Hematopoietic multipotent progenitor cell treated with erythropoietin and hydrocortisone succinate and interleukin-3 and kit ligand, for 17 days (in vitro differentiated cells): Measurements from ENCODE around the gene BRF1.
"Not testable (repeated sequence)": the region's sequence is repeated elsewhere in the genome, so short reads cannot be mapped to it uniquely, and the experiment has no call there.

Source experiments
- DNase-seq: peaks from one replicate; pipeline ENCODE4 v3.0.0-alpha.2; 2015; ENCODE audit warnings: low spot score

BRF1 gene

GRCh38 chr14:105290621-105291346 lies 10.0 kb downstream of the BRF1 start:
- no peak for DNase-seq

GRCh38 chr14:105288936-105289335 lies 11.9 kb downstream of the BRF1 start:
- not testable (repeated sequence) for DNase-seq

- DNase-seq: no peak
These were observed 13.3 kb downstream of the BRF1 start for GRCh38 chr14:105287249-105288102.

GRCh38 chr14:105286759-105287144 lies 14.0 kb downstream of the BRF1 start:
- no peak for DNase-seq

GRCh38 chr14:105285174-105285573 lies 15.6 kb downstream of the BRF1 start:
- no peak for DNase-seq

GRCh38 chr14:105283899-105284298 lies 16.9 kb downstream of the BRF1 start:
- DNase-seq: no peak

GRCh38 chr14:105283028-105283427 lies 17.8 kb downstream of the BRF1 start:
- DNase-seq: no peak

GRCh38 chr14:105282098-105282725 lies 18.6 kb downstream of the BRF1 start:
- no peak for DNase-seq

- no peak for DNase-seq
These were observed 19.3 kb downstream of the BRF1 start for GRCh38 chr14:105281371-105282097.

GRCh38 chr14:105280525-105280924 lies 20.3 kb downstream of the BRF1 start:
- no peak for DNase-seq

- DNase-seq: no peak
These were observed 21.0 kb downstream of the BRF1 start for GRCh38 chr14:105279642-105280361.

GRCh38 chr14:105277448-105277847 lies 23.4 kb downstream of the BRF1 start:
- DNase-seq: not testable (repeated sequence)

- DNase-seq: no peak
These were observed 25.4 kb downstream of the BRF1 start for GRCh38 chr14:105275267-105275946.

- no peak for DNase-seq
These were observed 26.2 kb downstream of the BRF1 start for GRCh38 chr14:105274637-105275036.

GRCh38 chr14:105273062-105273461 lies 27.7 kb downstream of the BRF1 start:
- DNase-seq: no peak

- no peak for DNase-seq
These were observed 28.2 kb downstream of the BRF1 start for GRCh38 chr14:105272623-105273022.

- DNase-seq: no peak
These were observed 29.4 kb downstream of the BRF1 start for GRCh38 chr14:105271224-105271890.

- DNase-seq: no peak
These were observed 31.4 kb downstream of the BRF1 start for GRCh38 chr14:105269405-105269804.

- no peak for DNase-seq
These were observed 32.0 kb downstream of the BRF1 start for GRCh38 chr14:105268736-105269354.
